CD14-positive monocyte (primary cell): ENCODE results near the gene SMC3. TPM values are rescaled to one million over a fixed set of nuclear protein-coding genes. Genes with fewer than 3 reads are reported as not detected.
"Not testable (repeated sequence)": the region's sequence is repeated elsewhere in the genome, so short reads cannot be mapped to it uniquely, and the experiment has no call there.

Experiments
- DNase-seq, 3 donors: peaks; one replicate each; pipeline ENCODE4 v3.0.0-alpha.2; 2011 to 2022
- H2AFZ ChIP-seq: 2 replicates; pipeline ENCODE4 v1.6.0; 2012; ENCODE audit warnings: mild to moderate bottlenecking, low read depth, low read length, inconsistent platforms; ENCODE audit not compliant: insufficient read depth, poor library complexity, severe bottlenecking
- H3K27ac ChIP-seq, 2 donors: 1 replicate in 1 of 2; 2 replicates in 1 of 2; pipeline ENCODE4 v1.5.1; 2012 to 2013; ENCODE audit warnings: low read length in 2 of 2, control low read depth in 1 of 2, inconsistent platforms in 1 of 2, low read depth in 1 of 2, mild to moderate bottlenecking in 1 of 2
- H3K27me3 ChIP-seq, 2 donors: one replicate each; pipeline versions ENCODE4 v1.6.0 to v1.6.1; 2011 to 2013; ENCODE audit warnings: low read length in 2 of 2; ENCODE audit not compliant: control insufficient read depth in 2 of 2, insufficient read depth in 2 of 2
- H3K36me3 ChIP-seq, 2 donors: replicated peaks in 1 of 2; 1 replicate in 1 of 2; 2 replicates in 1 of 2; pipeline versions ENCODE4 v1.5.1 to v1.6.1; 2012 to 2013; ENCODE audit warnings: low read length in 2 of 2, control low read depth in 1 of 2, inconsistent platforms in 1 of 2, mild to moderate bottlenecking in 1 of 2; ENCODE audit not compliant: insufficient read depth in 2 of 2, control insufficient read depth in 1 of 2
- H3K4me1 ChIP-seq, 2 donors: 1 replicate in 1 of 2; 2 replicates in 1 of 2; pipeline versions ENCODE4 v1.5.1 to v1.6.1; 2012 to 2013; ENCODE audit warnings: low read length in 2 of 2, control low read depth in 1 of 2, inconsistent platforms in 1 of 2, mild to moderate bottlenecking in 1 of 2, moderate library complexity in 1 of 2; ENCODE audit not compliant: insufficient read depth in 2 of 2, control insufficient read depth in 1 of 2
- H3K4me2 ChIP-seq: replicated peaks from 2 replicates; pipeline ENCODE3; 2012; ENCODE audit warnings: low read length, moderate library complexity, mild to moderate bottlenecking; ENCODE audit not compliant: poor library complexity, severe bottlenecking; ENCODE audit errors: extremely low read depth
- H3K4me3 ChIP-seq, 3 experiments: fragments of 200-600 bp in 1 of 3; sonication (generic) in 1 of 3; replicated peaks in 1 of 3; 1 replicate in 2 of 3; 2 replicates in 1 of 3; pipeline ENCODE4 v1.5.1; 2011 to 2013; ENCODE audit warnings: low read length in 3 of 3, mild to moderate bottlenecking in 3 of 3, control low read depth in 2 of 3, low read depth in 2 of 3, inconsistent platforms in 1 of 3, moderate library complexity in 1 of 3
- H3K79me2 ChIP-seq: 2 replicates; pipeline ENCODE4 v1.6.0; 2012; ENCODE audit warnings: mild to moderate bottlenecking, control low read depth, inconsistent platforms, low read length, moderate library complexity; ENCODE audit not compliant: insufficient read depth
- H3K9ac ChIP-seq: 2 replicates; pipeline ENCODE4 v1.6.0; 2017; ENCODE audit warnings: low read length, mild to moderate bottlenecking; ENCODE audit not compliant: insufficient read depth, poor library complexity, severe bottlenecking
- H3K9me3 ChIP-seq, 2 donors: replicated peaks in 1 of 2; 1 replicate in 1 of 2; 2 replicates in 1 of 2; pipeline versions ENCODE4 v1.5.1 to v1.6.1; 2012 to 2013; ENCODE audit warnings: low read length in 2 of 2, control low read depth in 1 of 2; ENCODE audit not compliant: control insufficient read depth in 1 of 2, insufficient read depth in 1 of 2
- H4K20me1 ChIP-seq: 2 replicates; pipeline ENCODE4 v1.6.0; 2012; ENCODE audit warnings: mild to moderate bottlenecking, low read length, control low read depth, moderate library complexity; ENCODE audit not compliant: insufficient read depth
- H3K27ac Mint-ChIP-seq, 7 donors: one replicate each; pipeline ENCODE4 v1.8.0; 2020; ENCODE audit warnings: mild to moderate bottlenecking in 7 of 7, mixed read lengths in 7 of 7, moderate library complexity in 6 of 7, inconsistent platforms in 2 of 7
- H3K27me3 Mint-ChIP-seq, 3 donors: one replicate each; pipeline ENCODE4 v1.8.0; 2021 to 2022; ENCODE audit warnings: low read depth in 3 of 3, mild to moderate bottlenecking in 3 of 3, mixed read lengths in 3 of 3, moderate library complexity in 3 of 3, inconsistent platforms in 1 of 3
- H3K36me3 Mint-ChIP-seq, 2 donors: one replicate each; pipeline ENCODE4 v1.8.0; 2020; ENCODE audit warnings: mixed read lengths in 2 of 2, inconsistent platforms in 1 of 2, mild to moderate bottlenecking in 1 of 2
- H3K4me1 Mint-ChIP-seq: one replicate; pipeline ENCODE4 v1.8.0; 2020; ENCODE audit warnings: mild to moderate bottlenecking, mixed read lengths
- H3K4me3 Mint-ChIP-seq, 2 donors: one replicate each; pipeline ENCODE4 v1.8.0; 2020; ENCODE audit warnings: mild to moderate bottlenecking in 2 of 2, mixed read lengths in 2 of 2, moderate library complexity in 1 of 2
- H3K9me3 Mint-ChIP-seq, 7 donors: one replicate each; pipeline ENCODE4 v1.8.0; 2020 to 2022; ENCODE audit warnings: mixed read lengths in 7 of 7, mild to moderate bottlenecking in 6 of 7, moderate library complexity in 6 of 7, inconsistent platforms in 2 of 7
- WGBS: methylation state at CpG from one replicate; pipeline ENCODE4 v1.1.5; 2013; ENCODE audit warnings: missing lambda C conversion rate; ENCODE audit not compliant: insufficient coverage; 5-methylcytosine and 5-hydroxymethylcytosine counted together
- intact Hi-C, 2 donors: fragments of 100-400 bp; cut with micrococcal nuclease; formaldehyde crosslinking; loops; one replicate each; pipeline versions ENCODE4 v1.15.0 to v1.15.1; 2023
- polyA plus RNA-seq, 3 donors: library from polyadenylated mRNA; depleted of rRNA in 1 of 3; unstranded in 2 of 3; stranded (reverse) in 1 of 3; fragments of 300-500 nt in 2 of 3; fragments of >200 nt in 1 of 3; fragmentation: Illumina TruSeq in 2 of 3; gene quantifications; 1 replicate in 2 of 3; 2 replicates in 1 of 3; pipeline ENCODE4 v1.2.3, GENCODE V29; 2012 to 2021
- TF ChIP-seq, protein P1 (sequence below): fragments of 200-600 bp; IDR thresholded peaks from one replicate; pipeline ENCODE4 v1.8.0; 2022; ENCODE audit warnings: antibody characterized with exemption, mild to moderate bottlenecking

The SMC3 gene
- polyA plus RNA-seq, 3 donors: 5.0 to 33.9 (median 21.1) TPM

GRCh38 chr10:110609605-110610004 is 42.1 kb downstream of the SMC3 start:
- H3K4me1 Mint-ChIP-seq: peaks cover 7% of the 10 kb centered on the region
- TF ChIP-seq, protein P1, sequence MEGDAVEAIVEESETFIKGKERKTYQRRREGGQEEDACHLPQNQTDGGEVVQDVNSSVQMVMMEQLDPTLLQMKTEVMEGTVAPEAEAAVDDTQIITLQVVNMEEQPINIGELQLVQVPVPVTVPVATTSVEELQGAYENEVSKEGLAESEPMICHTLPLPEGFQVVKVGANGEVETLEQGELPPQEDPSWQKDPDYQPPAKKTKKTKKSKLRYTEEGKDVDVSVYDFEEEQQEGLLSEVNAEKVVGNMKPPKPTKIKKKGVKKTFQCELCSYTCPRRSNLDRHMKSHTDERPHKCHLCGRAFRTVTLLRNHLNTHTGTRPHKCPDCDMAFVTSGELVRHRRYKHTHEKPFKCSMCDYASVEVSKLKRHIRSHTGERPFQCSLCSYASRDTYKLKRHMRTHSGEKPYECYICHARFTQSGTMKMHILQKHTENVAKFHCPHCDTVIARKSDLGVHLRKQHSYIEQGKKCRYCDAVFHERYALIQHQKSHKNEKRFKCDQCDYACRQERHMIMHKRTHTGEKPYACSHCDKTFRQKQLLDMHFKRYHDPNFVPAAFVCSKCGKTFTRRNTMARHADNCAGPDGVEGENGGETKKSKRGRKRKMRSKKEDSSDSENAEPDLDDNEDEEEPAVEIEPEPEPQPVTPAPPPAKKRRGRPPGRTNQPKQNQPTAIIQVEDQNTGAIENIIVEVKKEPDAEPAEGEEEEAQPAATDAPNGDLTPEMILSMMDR: no peak
- no peak overlapping the region for H3K4me2 ChIP-seq
- H3K9ac ChIP-seq: no peak overlapping the region
- H3K4me1 ChIP-seq: no peaks in the 10 kb centered on the region
- H3K4me3 ChIP-seq: no peak overlapping the region
- H3K27me3 ChIP-seq: no peaks in the 10 kb centered on the region
- WGBS: 17% methylated on average over 1 of the region's 2 CpGs
- no peak overlapping the region for H2AFZ ChIP-seq
- H4K20me1 ChIP-seq: no peaks in the 10 kb centered on the region
- DNase-seq: no peak
- no peak overlapping the region for H3K4me3 Mint-ChIP-seq
- intact Hi-C loops: loop anchor here (10.0 kb wide), 1 partner anchor 985 kb away; no protein-coding TSS in a partner anchor
- no peaks in the 10 kb centered on the region for H3K27me3 Mint-ChIP-seq
- no peaks in the 10 kb centered on the region for H3K79me2 ChIP-seq
- H3K9me3 ChIP-seq: no peaks in the 10 kb centered on the region
- peaks cover 22 to 35% of the 10 kb centered on the region in 2 donors for H3K36me3 ChIP-seq
- H3K36me3 Mint-ChIP-seq: peaks cover 19 to 40% of the 10 kb centered on the region in 2 donors
- peak overlapping the region in 2 of 7 donors; percentile 9 to 63 for H3K27ac Mint-ChIP-seq
- H3K27ac ChIP-seq: no peak overlapping the region
- no peaks in the 10 kb centered on the region for H3K9me3 Mint-ChIP-seq

GRCh38 chr10:110610308-110610774 is 42.8 kb downstream of the SMC3 start:
- Mint-ChIP-seq H3K27ac (peak overlapping the region in 1 of 7 donors; percentile 17), H3K36me3 (peaks cover 12 to 32% of the 10 kb centered on the region in 2 donors), H3K4me1 (peaks cover 7% of the 10 kb centered on the region), H3K27me3 (no peaks in the 10 kb centered on the region), H3K9me3 (no peaks in the 10 kb centered on the region), H3K4me3 (no peak overlapping the region)
- no peaks in the 10 kb centered on the region for H4K20me1 ChIP-seq
- H3K4me3 ChIP-seq: no peak overlapping the region
- 36% methylated on average over 2 of the region's 3 CpGs for WGBS
- H3K9ac ChIP-seq: no peak overlapping the region
- H3K4me1 ChIP-seq: no peaks in the 10 kb centered on the region
- no peaks in the 10 kb centered on the region for H3K9me3 ChIP-seq
- intact Hi-C loops: loop anchor here (10.0 kb wide), 1 partner anchor 984 kb away; no protein-coding TSS in a partner anchor
- no peak overlapping the region for H2AFZ ChIP-seq
- peaks cover 14 to 28% of the 10 kb centered on the region in 2 donors for H3K36me3 ChIP-seq
- H3K27me3 ChIP-seq: no peaks in the 10 kb centered on the region
- DNase-seq: peak; percentile 10 to 14 (median 12)
- H3K4me2 ChIP-seq: no peak overlapping the region
- no peaks in the 10 kb centered on the region for H3K79me2 ChIP-seq
- TF ChIP-seq, protein P1: peak; percentile 82
- H3K27ac ChIP-seq: no peak overlapping the region

- not testable (repeated sequence) for H3K27ac Mint-ChIP-seq, H3K4me2 ChIP-seq
- intact Hi-C loops: loop anchor here (10.0 kb wide), 1 partner anchor 984 kb away; no protein-coding TSS in a partner anchor
Observed at GRCh38 chr10:110610781-110611180, 43.3 kb downstream of the SMC3 start.

More at GRCh38 chr10:110610781-110611180, 43.3 kb downstream of the SMC3 start:
- not testable (repeated sequence) for H3K9me3 Mint-ChIP-seq, H3K4me1 ChIP-seq, H3K27ac ChIP-seq, H3K9me3 ChIP-seq, DNase-seq, H3K27me3 ChIP-seq, H4K20me1 ChIP-seq, H3K27me3 Mint-ChIP-seq, H2AFZ ChIP-seq, H3K4me1 Mint-ChIP-seq, H3K79me2 ChIP-seq, H3K4me3 ChIP-seq, H3K4me3 Mint-ChIP-seq, H3K9ac ChIP-seq
- WGBS: 50% methylated on average over 2 of the region's 3 CpGs
- H3K36me3 Mint-ChIP-seq: peaks cover 9 to 30% of the 10 kb centered on the region in 2 donors
- peaks cover 10 to 23% of the 10 kb centered on the region in 2 donors for H3K36me3 ChIP-seq
